SH-SY5Y (cell line): ENCODE measurements around the gene ARHGEF4.

Source experiments
- GATA2 ChIP-seq: IDR thresholded peaks from 2 replicates; pipeline ENCODE4 v1.6.1; 2011; ENCODE audit warnings: mild to moderate bottlenecking, low read depth, low read length
- GATA3 ChIP-seq: IDR thresholded peaks from 2 replicates; pipeline ENCODE4 v1.6.1; 2011; ENCODE audit warnings: low read depth, mild to moderate bottlenecking, low read length, moderate library complexity

Gene ARHGEF4

DNA sequence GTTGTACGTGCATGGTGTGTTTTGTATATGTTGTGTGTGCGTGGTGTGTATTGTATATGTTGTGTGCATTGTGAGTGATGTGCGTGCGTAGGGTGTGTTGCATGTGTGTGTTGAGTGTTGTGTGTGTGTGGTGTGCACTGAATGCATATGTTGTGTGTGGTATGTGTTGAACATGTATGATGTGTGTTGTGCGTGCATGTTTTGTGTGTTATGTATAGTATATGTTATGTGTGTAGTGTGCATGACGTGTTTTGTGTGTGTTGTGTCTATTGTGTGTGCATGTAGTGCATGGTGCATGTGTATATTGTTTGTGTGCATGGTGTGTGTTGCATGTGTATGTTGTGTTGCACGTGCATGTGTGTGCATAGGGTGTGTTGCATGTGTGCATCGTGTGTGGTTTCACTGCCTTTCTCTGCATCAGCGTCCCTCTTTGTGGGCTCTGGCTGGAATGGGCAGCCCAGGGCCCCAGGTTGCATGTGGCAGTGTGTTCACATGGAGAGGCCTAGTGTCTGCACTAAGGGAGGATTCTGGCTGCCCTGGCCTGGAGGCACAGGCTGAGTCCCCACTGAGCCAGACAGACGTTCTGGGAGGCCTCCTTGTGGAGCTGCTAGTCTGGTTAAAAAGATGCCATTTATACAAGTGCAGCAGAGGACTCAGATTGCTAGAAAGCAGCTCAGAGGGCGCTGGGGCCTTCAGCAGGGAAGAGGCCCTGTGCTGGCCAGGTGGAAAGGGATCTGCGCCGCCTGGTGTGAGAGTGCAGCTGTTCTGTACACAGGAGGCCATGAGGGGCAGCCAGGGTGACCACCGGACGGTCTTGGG, 149.3 kb downstream of the ARHGEF4 start:
- TF ChIP-seq GATA3 = no peak
- no peak for TF ChIP-seq GATA2

- TF ChIP-seq GATA2 (no peak), GATA3 (no peak)
Measured at GRCh38 chr2:130986890-130987493, 150.3 kb downstream of the ARHGEF4 start.

DNA sequence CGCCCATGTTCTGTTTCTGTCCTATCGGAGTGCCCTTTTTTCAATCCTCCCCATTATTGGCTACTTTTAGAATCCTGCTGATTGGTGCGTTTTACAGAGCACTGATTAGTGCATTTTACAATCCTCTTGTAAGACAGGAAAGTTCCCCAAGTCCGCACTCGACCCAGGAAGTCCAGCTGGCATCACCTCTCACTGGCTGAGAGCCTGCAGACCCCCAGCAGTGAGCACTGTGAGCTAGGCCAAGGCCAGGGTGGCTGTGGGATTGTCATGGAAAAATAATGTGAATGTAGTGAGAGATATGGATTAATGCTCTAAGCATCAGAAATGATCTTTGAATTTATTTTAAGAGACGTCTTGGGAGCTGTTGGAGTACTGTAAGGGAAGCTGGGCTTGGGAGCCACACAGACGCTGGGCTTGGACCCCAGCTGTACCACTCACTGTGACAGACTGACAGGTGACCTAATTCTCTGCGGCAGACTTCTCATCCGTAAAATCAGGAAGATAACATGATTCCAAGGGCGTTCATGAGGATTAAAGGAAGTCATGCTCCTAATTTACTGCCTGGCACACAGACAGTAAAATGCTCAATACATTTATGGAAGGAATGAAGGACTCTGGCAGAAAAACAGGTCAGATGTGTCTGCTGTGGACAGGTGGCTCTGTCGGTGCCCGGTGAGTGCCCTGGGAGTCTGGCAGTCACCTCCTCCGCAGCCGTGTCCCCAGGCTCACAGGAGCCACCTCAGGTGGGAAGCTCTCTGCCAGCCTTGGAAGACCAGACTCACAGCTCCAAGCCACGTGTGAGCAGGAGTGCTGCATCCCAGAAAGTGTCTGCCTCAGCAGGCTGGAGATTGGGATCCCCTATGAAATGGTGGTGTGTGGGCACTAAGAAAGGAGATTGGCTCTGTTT, 151.1 kb downstream of the ARHGEF4 start:
- TF ChIP-seq GATA2 = no peak

GRCh38 chr2:130996691-130997090, 160.0 kb downstream of the ARHGEF4 start:
- TF ChIP-seq GATA2 (no peak), GATA3 (no peak)

GRCh38 chr2:130997198-130997597, 160.5 kb downstream of the ARHGEF4 start:
- TF ChIP-seq GATA2 = no peak
- no peak for TF ChIP-seq GATA3

- TF ChIP-seq GATA2 (no peak), GATA3 (no peak)
Measured at GRCh38 chr2:130998561-130998960, 161.8 kb downstream of the ARHGEF4 start.

DNA sequence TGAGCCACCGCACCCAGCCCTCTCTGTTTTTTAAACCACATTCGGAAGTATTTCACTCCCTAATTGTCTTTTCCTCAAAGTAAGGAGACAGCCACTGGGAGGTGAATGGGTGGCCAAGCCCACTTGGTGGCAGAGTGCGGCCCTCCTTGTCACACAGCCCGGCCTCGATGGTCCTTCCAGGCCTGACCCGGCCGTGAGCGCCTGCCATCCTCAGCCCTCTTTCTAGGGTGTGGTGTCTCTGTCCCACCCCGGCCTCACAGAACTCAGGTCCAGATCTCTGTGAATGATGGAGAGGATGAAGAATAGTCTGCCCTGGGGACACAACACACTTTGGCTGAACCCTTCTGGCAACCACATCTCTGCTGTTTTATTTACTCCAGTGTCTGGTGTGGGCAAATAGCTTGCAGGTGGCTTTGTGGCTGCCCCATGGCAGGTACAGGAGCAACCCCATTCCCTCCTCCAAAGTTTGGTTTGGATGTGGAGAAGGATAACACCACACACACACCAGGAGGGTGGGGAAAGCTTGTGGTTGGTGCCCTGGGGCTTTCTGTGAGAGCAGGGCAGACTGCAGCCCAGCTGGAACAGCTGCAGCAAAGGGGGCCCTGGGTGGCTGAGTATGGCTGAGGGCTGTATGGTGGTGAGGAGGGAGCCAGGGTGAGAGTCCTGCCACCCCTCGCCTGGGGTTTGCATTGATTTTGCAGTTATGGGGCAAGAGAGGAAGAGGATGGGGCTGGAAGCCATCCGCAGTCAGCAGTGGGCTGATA, 167.9 kb downstream of the ARHGEF4 start:
- TF ChIP-seq GATA3 (no peak), GATA2 (no peak)

GRCh38 chr2:131005216-131005935, 168.7 kb downstream of the ARHGEF4 start:
- no peak for TF ChIP-seq GATA3
- no peak for TF ChIP-seq GATA2

GRCh38 chr2:131006561-131006960, 169.8 kb downstream of the ARHGEF4 start:
- no peak for TF ChIP-seq GATA3

GRCh38 chr2:131008967-131009366, 172.3 kb downstream of the ARHGEF4 start:
- TF ChIP-seq GATA3 = no peak

DNA sequence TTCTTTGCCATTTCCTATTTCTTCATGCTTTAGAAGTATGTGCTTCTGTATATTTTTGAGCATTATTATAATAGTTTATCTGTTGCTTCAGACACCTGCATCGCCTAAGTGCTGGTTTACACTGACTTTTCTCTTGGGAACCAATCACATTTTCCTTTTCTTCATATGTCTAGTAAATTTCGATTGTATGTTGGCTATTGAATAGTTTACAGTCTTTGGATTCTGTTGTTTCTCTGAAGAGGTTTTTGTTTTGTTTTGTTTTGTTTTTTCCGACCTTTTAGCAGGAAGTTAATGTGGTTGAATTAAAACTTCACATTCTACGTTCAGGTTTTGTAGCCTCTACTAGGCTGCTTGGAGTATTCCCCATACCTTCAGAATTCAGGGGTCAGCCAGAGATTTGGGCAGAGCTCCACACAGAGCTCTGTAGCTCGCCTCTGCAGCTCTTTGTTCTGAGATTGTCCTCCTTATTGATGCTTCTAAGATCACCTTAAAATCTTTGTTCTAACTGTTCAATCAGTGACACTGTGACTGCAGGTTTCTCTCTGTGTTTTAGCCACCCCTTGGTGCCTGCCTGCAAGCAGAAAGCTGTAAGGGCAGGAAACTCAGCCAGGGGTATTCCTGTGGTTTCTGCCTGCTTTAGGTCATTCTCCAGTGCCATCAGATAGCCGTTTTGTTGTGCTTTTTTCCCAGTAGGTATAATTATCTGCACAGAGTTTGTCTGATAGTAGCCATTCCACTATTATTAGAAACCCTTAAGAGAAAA, 173.2 kb downstream of the ARHGEF4 start:
- TF ChIP-seq GATA2 = no peak

- TF ChIP-seq GATA2 (no peak), GATA3 (no peak)
Measured at GRCh38 chr2:131010566-131010965, 173.9 kb downstream of the ARHGEF4 start.

GRCh38 chr2:131011486-131011885, 174.8 kb downstream of the ARHGEF4 start:
- no peak for TF ChIP-seq GATA2
- TF ChIP-seq GATA3 = no peak

DNA sequence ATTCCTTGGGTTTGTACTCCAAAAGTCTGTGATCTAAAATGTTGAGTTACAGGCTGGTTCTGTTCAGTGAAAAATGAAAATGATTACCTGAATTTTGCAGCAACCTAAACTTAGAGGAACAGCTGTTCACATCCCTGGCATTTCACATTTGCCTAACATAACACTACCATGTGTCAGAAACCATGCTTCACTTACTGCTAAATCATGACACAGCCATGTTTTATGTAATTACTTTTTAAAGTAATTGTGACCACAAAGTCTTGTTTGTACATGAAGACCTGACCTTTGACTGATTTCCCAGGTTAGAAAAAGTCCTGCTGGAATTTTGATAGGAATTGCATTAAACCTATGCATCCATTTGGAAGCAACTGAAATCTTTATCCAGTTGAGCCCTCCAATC, 177.4 kb downstream of the ARHGEF4 start:
- TF ChIP-seq GATA3 = no peak
